ENCODE measurements around the gene PCDHB11.
"Not testable (repeated sequence)": the region's sequence is repeated elsewhere in the genome, so short reads cannot be mapped to it uniquely, and the experiment has no call there.

Gene PCDHB11

DNA sequence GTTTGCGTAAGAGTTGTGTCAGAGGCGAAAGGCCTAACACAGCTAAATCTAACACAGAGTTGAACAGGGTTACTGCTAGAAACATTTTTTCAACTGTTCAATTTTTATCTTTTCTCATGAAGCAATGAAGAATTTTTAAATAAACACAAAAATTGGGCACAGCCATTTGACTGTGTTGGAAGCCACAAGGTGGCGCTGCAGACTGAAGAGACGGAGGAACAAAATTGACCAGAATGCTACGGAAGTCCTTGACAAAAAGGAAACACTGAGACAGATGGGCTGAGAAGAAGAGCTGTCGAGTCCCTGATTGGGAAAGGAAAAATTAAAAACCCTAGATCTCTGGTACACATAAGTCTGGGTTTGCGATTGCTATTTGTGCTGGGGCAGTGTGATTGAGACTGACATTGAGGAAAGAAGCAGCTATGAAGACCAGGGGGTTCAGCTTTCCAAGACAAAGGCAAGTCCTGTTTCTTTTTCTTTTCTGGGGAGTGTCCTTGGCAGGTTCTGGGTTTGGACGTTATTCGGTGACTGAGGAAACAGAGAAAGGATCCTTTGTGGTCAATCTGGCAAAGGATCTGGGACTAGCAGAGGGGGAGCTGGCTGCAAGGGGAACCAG is 12.4 kb upstream of the PCDHB11 start, which contains the start of gene PCDHB9:
Gene PCDHB9, plus strand, starts transcription at position 265 of the 616 bp plus-strand sequence. Its CDS starts 158 bp downstream, at position 423.
- no peak for DNase-seq (ENCODE audit: low read depth)

- DNase-seq (ENCODE audit: low read depth), result not testable (repeated sequence)
Measured at GRCh38 chr5:141188682-141189081, 10.7 kb upstream of the PCDHB11 start.

DNA sequence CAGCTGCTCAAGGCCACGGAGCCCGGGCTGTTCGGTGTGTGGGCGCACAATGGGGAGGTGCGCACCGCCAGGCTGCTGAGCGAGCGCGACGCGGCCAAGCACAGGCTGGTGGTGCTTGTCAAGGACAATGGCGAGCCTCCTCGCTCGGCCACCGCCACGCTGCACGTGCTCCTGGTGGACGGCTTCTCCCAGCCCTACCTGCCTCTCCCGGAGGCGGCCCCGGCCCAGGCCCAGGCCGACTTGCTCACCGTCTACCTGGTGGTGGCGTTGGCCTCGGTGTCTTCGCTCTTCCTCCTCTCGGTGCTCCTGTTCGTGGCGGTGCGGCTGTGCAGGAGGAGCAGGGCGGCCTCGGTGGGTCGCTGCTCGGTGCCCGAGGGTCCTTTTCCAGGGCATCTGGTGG is 10.3 kb upstream of the PCDHB11 start:
- not testable (repeated sequence) for DNase-seq (ENCODE audit: low read depth)

- no peak for DNase-seq (ENCODE audit: low read depth)
Measured at GRCh38 chr5:141192110-141192725, 7.2 kb upstream of the PCDHB11 start, which contains the start of gene PCDHB10. PCDHB10 (plus strand) TSS chr5:141192353; CDS start chr5:141192553, 200 bp downstream.

DNA sequence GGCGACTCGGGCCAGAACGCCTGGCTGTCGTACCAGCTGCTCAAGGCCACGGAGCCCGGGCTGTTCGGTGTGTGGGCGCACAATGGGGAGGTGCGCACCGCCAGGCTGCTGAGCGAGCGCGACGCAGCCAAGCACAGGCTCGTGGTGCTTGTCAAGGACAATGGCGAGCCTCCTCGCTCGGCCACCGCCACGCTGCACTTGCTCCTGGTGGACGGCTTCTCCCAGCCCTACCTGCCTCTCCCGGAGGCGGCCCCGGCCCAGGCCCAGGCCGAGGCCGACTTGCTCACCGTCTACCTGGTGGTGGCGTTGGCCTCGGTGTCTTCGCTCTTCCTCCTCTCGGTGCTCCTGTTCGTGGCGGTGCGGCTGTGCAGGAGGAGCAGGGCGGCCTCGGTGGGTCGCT is 5.1 kb upstream of the PCDHB11 start:
- not testable (repeated sequence) for DNase-seq (ENCODE audit: low read depth)

DNA sequence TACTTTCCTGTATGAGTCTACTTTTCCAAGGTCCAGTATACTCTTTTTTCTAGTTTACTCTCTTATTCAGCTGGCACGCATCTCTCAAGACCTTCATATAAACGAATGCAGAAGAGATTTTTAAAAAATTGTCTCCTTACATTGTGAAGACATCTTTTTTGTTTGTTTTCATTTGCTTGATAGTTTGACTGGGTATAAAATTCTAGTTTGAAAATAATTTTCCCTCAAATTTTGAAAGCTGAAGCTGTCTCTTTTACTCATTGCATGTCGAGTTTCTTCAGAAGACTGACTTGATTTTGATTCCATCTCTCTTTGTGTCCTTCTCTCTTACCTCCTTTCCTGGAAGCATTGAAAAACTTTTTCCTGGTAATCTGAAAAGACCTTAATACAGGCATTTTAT is 3.1 kb upstream of the PCDHB11 start:
- no peak for DNase-seq (ENCODE audit: low read depth)

DNA sequence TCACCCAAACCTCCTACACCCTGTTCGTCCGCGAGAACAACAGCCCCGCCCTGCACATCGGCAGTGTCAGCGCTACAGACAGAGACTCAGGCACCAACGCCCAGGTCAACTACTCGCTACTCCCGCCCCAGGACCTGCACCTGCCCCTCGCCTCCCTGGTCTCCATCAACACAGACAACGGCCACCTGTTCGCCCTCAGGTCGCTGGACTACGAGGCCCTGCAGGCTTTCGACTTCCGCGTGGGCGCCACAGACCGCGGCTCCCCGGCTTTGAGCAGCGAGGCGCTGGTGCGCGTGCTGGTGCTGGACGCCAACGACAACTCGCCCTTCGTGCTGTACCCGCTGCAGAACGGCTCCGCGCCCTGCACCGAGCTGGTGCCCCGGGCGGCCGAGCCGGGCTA is 1.7 kb downstream of the PCDHB11 start:
- not testable (repeated sequence) for DNase-seq (ENCODE audit: low read depth)

DNA sequence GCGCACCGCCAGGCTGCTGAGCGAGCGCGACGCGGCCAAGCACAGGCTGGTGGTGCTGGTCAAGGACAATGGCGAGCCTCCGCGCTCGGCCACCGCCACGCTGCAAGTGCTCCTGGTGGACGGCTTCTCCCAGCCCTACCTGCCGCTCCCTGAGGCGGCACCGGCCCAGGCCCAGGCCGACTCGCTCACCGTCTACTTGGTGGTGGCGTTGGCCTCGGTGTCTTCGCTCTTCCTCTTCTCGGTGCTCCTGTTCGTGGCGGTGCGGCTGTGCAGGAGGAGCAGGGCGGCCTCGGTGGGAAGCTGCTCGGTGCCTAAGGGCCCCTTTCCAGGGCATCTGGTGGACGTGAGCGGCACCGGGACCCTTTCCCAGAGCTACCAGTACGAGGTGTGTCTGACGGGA is 2.2 kb downstream of the PCDHB11 start:
- DNase-seq (ENCODE audit: low read depth), result not testable (repeated sequence)

DNA sequence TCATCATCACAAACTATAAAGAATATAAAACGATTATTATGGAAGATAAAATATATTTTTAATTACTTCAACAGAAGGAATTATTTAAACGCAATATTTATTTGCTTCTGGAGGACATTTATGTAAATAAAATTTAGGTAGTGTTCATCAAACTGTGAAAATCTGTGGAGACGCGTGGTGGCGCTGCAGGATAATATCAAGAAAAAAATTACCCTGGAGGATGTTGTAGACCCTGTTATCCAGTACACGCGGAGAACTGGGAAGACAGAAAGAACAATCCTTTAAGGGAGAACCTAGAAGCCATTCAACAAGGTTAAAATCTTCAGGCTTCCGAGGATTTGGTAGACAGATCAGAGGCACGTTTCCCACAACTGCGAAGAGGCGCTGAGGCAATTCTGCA is 9.1 kb downstream of the PCDHB11 start, which contains the start of gene PCDHB12:
Gene PCDHB12, plus strand, starts transcription at position 242 of the 400 bp plus-strand sequence. CDS start 189 bp downstream, outside the sequence.
- no peak for DNase-seq (ENCODE audit: low read depth)

- not testable (repeated sequence) for DNase-seq (ENCODE audit: low read depth)
Measured at GRCh38 chr5:141210281-141210680, 10.9 kb downstream of the PCDHB11 start.

DNA sequence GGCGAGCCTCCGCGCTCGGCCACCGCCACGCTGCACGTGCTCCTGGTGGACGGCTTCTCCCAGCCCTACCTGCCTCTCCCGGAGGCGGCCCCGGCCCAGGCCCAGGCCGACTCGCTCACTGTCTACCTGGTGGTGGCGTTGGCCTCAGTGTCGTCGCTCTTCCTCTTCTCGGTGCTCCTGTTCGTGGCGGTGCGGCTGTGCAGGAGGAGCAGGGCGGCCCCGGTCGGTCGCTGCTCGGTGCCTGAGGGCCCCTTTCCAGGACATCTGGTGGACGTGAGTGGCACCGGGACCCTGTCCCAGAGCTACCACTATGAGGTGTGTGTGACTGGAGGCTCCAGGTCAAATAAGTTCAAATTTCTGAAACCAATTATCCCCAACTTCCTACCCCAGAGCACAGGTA is 11.4 kb downstream of the PCDHB11 start:
- not testable (repeated sequence) for DNase-seq (ENCODE audit: low read depth)

DNA sequence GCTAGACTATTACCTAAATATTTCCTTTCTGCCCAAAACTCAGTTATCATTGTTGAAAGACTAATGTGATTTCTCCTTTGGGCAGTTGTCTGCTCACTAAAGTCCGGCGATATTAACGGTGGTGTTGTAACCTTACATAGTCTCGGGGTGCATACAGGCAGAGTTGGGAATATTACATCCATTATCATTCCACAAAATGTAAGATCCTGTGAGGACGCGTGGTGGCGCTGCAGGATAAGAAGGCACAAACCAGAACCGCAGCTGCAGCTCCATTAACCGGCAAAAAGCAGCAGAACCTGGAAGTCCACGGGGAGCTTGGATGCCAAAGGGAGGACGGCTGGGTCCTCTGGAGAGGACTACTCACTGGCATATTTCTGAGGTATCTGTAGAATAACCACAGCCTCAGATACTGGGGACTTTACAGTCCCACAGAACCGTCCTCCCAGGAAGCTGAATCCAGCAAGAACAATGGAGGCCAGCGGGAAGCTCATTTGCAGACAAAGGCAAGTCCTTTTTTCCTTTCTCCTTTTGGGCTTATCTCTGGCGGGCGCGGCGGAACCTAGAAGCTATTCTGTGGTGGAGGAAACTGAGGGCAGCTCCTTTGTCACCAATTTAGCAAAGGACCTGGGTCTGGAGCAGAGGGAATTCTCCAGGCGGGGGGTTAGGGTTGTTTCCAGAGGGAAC is 14.4 kb downstream of the PCDHB11 start, which contains the start of gene PCDHB13:
Gene PCDHB13, plus strand, starts transcription at position 264 of the 684 bp plus-strand sequence. Its CDS starts 205 bp downstream, at position 469.
- DNase-seq (ENCODE audit: low read depth), result not testable (repeated sequence)

DNA sequence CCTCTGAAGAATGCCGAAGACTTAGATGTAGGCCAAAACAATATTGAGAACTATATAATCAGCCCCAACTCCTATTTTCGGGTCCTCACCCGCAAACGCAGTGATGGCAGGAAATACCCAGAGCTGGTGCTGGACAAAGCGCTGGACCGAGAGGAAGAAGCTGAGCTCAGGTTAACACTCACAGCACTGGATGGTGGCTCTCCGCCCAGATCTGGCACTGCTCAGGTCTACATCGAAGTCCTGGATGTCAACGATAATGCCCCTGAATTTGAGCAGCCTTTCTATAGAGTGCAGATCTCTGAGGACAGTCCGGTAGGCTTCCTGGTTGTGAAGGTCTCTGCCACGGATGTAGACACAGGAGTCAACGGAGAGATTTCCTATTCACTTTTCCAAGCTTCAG is 15.2 kb downstream of the PCDHB11 start:
- DNase-seq (ENCODE audit: low read depth), result not testable (repeated sequence)

DNA sequence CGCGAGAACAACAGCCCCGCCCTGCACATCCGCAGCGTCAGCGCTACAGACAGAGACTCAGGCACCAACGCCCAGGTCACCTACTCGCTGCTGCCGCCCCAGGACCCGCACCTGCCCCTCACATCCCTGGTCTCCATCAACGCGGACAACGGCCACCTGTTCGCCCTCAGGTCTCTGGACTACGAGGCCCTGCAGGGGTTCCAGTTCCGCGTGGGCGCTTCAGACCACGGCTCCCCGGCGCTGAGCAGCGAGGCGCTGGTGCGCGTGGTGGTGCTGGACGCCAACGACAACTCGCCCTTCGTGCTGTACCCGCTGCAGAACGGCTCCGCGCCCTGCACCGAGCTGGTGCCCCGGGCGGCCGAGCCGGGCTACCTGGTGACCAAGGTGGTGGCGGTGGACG is 16.1 kb downstream of the PCDHB11 start:
- DNase-seq (ENCODE audit: low read depth), result not testable (repeated sequence)

DNA sequence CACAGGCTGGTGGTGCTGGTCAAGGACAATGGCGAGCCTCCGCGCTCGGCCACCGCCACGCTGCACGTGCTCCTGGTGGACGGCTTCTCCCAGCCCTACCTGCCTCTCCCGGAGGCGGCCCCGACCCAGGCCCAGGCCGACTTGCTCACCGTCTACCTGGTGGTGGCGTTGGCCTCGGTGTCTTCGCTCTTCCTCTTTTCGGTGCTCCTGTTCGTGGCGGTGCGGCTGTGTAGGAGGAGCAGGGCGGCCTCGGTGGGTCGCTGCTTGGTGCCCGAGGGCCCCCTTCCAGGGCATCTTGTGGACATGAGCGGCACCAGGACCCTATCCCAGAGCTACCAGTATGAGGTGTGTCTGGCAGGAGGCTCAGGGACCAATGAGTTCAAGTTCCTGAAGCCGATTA is 16.6 kb downstream of the PCDHB11 start:
- DNase-seq (ENCODE audit: low read depth), result not testable (repeated sequence)

DNA sequence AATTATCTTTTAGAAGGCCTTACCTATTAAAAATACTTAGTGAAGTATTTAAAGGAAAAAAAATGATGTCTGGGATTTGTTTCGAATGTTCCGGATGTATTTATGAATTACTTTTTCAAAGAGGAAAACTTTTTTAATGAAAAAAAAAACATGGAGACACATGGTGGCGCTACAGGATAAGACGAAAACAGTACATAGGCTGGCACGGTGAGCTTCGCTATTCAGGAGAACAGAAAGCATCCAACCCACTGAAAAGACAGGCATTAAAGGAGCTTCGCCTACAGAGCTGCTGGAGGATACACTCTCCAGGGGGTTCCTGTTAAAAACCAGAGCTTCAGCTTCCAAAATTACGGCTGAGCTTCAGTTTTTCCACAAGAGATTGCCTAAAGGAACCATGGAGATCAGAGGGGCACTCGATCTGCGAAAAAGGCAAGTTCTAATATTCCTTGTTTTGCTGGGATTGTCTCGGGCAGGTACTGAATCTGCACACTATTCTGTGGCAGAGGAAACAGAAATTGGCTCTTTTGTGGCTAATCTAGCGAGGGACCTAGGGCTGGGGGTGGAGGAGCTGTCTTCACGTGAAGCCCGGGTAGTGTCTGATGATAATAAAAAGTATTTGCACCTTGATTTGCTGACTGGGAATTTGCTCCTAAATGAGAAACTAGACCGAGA is 23.8 kb downstream of the PCDHB11 start, which contains the start of gene PCDHB14:
Gene PCDHB14, plus strand, starts transcription at position 232 of the 672 bp plus-strand sequence. Its CDS starts 163 bp downstream, at position 395.
- no peak for DNase-seq (ENCODE audit: low read depth)

DNA sequence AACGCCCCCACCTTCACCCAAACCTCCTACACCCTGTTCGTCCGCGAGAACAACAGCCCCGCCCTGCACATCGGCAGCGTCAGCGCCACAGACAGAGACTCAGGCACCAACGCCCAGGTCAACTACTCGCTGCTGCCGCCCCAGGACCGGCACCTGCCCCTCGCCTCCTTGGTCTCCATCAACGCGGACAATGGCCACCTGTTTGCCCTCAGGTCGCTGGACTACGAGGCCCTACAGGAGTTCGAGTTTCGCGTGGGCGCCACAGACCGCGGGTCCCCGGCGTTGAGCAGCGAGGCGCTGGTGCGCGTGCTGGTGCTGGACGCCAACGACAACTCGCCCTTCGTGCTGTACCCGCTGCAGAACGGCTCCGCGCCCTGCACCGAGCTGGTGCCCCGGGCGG is 25.4 kb downstream of the PCDHB11 start:
- not testable (repeated sequence) for DNase-seq (ENCODE audit: low read depth)

- not testable (repeated sequence) for DNase-seq (ENCODE audit: low read depth)
Measured at GRCh38 chr5:141225421-141225820, 26.0 kb downstream of the PCDHB11 start.

DNA sequence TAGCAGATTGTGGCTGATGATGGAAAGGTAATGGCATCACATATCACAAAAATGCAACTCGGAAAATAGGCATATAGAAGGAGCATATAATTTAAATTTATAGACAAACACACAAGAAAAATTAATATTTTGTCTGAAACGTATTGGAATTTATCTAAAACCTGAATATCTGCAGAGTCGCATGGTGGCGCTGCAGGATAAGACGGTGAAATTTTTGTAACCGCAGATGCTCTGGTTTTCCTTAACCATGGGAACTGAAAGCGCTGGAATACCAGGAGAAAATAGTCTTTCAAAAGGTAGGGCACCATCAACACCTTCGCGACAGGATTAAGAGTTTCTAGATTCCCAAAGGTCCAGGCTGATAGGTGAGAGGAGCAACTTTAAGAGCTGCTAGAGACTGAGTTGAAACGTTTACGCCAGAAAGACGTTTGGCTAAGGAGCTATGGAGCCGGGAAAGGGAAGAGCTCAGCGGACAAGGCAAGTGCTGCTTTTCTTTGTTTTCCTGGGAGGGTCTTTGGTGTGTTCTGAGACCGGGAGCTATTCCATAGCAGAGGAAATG is 34.8 kb downstream of the PCDHB11 start:
- DNase-seq (ENCODE audit: low read depth), result no peak

GRCh38 chr5:141235922-141236321 is 36.5 kb downstream of the PCDHB11 start:
- not testable (repeated sequence) for DNase-seq (ENCODE audit: low read depth)

GRCh38 chr5:141236516-141237313 is 37.3 kb downstream of the PCDHB11 start:
- no peak for DNase-seq (ENCODE audit: low read depth)

Data from activated T-helper 9 cell treated with anti-CD3 and anti-CD28 coated beads, Interleukin-2, amount 50 U/mL, for 16 hours (primary cell).